HG02571 (cell line): ENCODE data around the gene MOSMO.
"Not testable (repeated sequence)": the region's sequence is repeated elsewhere in the genome, so short reads cannot be mapped to it uniquely, and the experiment has no call there.

Experiments
- ATAC-seq: cut with Tn5 transposase; IDR thresholded peaks from one replicate; pipeline ENCODE4 v1.9.1; 2021; ENCODE audit warnings: mild to moderate bottlenecking, moderate library complexity; ENCODE audit not compliant: unreplicated experiment

MOSMO gene

DNA sequence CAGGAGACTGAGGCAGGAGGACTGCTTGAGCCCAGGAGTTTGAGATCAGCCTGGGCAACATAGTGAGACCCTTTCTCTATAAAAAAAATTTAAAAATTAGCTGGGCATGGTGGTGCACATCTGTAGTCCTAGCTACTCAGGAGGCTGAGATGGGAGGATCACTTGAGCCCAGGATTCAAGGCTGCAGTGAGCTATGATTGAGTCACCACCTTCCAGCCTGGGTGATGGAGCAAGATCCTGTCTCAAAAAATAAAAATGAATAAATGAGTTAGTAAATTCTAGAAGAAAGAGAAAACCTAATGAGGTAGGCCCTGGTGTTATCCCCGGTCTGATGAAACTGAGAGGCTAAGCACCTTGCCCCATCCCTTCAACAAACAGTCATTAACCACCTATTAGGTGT is 5.9 kb upstream of the MOSMO start:
- not testable (repeated sequence) for ATAC-seq

GRCh38 chr16:22003195-22003594 is 4.7 kb upstream of the MOSMO start:
- no peak for ATAC-seq

DNA sequence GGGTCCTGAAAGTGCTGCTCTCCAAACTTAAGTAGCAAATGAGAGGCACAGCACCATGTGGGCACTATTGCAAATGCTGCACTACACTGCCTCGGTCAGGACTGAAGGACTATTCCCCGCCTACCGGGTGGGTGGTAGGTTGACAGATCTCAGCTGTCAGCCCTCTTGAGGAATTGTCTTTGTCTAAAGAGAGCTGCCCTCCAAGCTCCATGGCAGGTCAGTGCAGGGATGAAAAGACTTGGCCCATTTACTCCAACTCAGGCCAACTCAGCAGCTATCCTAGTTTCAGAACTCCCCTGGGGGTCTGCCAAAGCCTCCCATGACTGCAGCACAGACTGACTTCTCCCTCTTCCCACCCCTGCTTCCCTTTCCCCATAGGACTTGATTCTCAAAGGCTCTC is 3.6 kb upstream of the MOSMO start:
- no peak for ATAC-seq

DNA sequence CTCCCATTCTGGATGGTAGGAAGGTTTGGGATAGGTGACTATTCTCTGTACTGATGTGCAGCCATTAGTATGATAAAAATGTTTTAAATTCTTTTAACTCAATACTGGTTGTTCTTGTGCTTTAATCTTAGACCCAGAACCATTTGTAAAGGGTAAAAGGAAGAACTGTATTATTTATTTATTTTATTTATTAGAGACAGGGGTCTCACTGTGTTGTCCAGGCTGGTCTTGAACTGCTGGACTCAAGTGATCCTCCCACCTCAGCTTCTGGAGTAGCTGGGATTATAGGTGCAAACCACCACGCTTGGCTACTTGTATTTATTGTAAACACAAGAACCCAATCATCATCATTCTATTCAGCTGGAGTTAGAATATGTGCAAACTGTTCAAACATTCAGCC is 2.2 kb upstream of the MOSMO start:
- ATAC-seq, result no peak

- ATAC-seq, result no peak
These were observed 1.3 kb upstream of the MOSMO start for GRCh38 chr16:22006636-22007035.

GRCh38 chr16:22007159-22007508 is 777 bp upstream of the MOSMO start:
- ATAC-seq, result no peak

- no peak for ATAC-seq
These were observed 526 bp downstream of the MOSMO start for GRCh38 chr16:22008215-22009059.

- ATAC-seq, result no peak
These were observed 3.0 kb downstream of the MOSMO start for GRCh38 chr16:22010902-22011301.

GRCh38 chr16:22012241-22012640 is 4.3 kb downstream of the MOSMO start:
- no peak for ATAC-seq

GRCh38 chr16:22013486-22013885 is 5.6 kb downstream of the MOSMO start:
- ATAC-seq, result no peak

DNA sequence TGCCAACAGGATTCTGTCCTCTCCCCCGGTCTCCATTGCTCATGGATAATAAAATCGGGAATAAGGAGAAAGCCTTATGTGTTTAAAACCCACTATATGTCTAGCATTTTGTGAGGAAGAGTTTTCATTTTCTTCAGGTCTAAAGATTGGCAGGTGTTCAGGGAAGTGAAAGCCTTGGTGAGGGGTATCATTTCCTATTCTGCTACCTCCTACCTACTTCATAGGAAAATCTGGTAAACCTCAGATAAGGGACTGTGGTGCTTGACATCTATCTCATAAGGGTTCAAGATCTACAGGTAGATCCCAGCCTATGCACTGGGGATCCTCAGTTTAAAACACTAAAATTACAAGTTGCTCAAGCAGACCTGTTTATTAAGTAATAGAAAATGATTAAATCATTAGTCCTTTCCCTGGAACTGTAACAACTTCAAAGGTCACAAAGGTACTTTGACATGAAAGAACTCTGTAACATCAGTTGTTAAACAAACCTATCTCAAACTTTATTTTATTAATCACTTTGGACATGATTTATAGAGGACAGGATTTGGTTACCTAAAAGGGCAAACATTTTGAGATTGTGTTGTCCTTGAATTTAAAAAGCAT is 6.5 kb downstream of the MOSMO start:
- ATAC-seq, result no peak

DNA sequence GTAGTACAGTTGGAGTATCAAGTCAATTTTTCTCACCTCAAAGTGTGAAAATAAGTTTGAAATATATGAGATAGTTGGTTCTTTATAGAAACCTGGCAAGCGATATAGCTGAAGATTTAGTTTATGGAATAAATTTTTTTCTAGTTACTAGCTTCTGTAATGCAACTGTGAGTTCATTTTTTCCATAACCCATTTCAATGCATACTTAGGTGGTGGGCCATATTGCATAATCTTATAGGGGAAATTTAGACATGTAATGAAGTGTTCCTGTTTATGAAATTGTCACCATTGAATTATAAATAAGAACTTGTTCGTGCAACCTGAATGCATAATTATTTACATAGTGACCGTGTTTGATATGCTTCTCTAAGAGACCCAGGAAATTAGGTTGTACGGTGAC is 9.0 kb downstream of the MOSMO start:
- no peak for ATAC-seq

DNA sequence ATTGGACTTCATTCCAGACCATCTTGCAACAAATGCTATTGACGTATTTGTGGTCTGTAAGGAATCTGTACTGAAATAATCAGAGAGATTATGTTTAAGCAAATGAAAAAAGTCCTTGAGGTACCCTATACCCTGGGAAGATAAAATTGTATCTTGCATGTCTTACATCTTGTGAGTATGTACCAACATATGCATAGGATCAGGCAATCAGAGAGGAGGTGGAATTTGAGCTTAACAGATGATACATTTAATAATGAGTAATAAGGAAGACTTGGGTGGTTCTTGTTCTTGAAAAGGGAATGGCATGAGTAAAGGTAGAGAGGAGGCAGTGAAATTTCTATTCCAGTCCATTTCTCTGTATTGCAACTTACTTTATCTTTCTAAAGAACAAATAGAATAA is 10.6 kb downstream of the MOSMO start:
- no peak for ATAC-seq

GRCh38 chr16:22022151-22022550 is 14.2 kb downstream of the MOSMO start:
- no peak for ATAC-seq

DNA sequence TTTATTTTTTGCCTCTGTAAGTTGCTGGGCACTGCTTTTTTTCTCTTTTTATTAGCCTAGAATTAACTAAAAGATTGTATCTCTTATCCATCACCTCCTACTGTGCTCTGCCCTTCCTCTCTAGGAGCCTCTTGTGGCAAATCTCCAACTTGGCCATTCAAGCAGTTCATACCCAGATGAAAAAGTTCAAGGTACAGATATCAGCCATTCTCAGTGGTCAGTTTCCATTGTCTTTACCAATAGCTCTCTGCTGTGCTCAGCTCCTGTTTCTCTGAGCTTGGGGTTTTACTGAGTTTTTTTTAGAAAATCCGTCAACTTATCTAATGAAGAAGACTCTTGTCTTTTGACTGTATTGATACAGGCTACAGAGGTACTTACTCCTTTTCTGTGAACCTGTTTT is 15.6 kb downstream of the MOSMO start:
- ATAC-seq, result no peak

- ATAC-seq, result not testable (repeated sequence)
These were observed 16.9 kb downstream of the MOSMO start for GRCh38 chr16:22024785-22025184.

- ATAC-seq, result no peak
These were observed 19.7 kb downstream of the MOSMO start for GRCh38 chr16:22027633-22028032.

DNA sequence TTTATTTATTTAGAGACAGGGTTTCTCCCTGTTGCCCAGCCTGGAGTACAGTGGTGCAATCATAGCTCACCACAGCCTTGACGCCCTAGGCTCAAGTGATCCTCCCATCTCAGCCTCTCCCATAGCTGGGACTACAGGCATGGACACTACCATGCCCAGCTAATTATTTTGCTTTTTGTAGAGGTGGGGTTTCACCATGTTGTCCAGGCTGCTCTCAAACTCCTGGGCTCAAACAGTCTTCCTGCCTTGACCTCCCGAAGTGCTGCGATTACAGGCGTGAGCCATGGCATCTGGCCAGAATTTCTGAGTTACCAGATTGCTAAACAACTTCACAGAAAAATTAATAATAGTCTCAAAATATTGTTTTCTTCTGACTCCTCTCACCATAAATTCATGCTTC is 21.7 kb downstream of the MOSMO start:
- no peak for ATAC-seq

DNA sequence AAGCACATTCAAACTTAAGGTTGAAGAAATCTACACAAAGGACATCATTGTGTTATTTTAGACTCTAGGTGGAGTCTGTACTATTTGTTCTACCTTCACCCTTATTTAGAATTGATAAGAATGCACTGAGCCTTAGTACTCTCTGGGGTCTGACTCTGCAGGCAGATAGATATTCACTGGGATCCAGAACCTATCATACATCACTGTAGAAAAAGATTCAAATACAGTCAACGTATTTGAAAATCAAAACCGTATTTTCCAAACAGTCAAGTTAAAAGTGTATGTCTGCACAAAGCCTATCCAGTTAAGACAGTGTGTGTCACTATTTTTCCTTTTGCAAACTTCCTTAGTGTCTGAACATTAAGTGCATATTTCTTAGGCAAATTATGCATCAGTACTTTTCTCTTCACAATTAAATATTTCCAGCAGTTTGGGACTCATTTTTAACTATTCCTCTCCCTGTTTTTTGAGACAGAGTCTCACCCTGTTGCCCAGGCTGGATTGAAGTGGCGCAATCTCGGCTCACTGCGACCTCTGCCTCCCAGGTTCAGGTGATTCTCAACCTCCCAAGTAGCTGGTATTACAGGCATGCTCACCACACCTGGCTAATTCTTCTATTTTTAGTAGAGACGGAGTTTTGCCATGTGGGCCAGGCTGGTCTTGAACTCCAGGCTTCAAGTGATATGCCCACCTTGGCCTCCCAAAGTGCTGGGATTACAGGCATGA is 22.3 kb downstream of the MOSMO start:
- no peak for ATAC-seq

GRCh38 chr16:22031483-22032083 is 23.7 kb downstream of the MOSMO start:
- no peak for ATAC-seq

DNA sequence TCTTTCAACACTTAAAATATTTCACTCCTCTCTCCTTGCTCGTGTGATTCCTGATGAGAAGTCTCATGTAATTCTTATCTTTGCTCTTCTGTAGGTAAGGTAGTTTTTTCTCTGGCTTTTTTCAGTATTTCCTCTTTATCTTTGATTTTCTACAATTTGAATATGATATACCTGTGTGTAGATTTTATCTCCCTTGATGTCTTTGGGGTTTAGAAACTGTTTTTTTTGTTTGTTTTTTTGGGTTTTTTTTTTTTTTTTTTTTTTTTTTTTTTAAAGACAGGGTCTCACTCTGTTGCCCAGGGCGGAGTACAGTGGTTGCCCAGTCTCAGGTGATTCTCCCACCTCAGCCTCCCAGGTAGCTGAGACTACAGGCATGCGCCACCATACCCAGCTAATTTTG is 26.6 kb downstream of the MOSMO start:
- no peak for ATAC-seq

DNA sequence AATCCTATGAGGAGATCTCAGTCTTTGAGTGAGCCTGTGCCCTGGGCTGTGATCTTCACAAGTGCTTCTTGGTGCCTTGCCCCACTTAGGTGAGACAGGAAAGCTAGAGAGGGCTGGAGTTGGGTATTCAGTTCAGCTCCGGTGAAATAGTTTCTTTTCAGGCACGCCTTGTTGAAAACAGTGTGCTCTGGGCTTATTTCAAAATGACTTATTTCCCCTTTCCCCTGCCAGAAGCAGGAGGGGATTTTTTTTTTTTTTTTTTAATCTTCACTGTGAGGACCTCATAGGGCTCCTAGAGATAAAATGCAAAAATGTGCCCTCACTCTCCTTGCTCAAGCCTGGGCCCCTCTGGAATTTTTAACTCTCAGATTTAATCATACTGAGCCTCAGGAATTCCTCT is 27.2 kb downstream of the MOSMO start:
- ATAC-seq, result no peak
